Mucosa of rectum (tissue), 2 donors: Measurements from ENCODE around the gene MVB12B.

Experiments
- H3K27ac ChIP-seq, 2 donors: one replicate each; pipeline ENCODE4 v1.7.0; 2013; ENCODE audit warnings: inconsistent platforms in 2 of 2, low read depth in 2 of 2, low read length in 2 of 2
- H3K27me3 ChIP-seq, 2 donors: one replicate each; pipeline ENCODE4 v1.7.0; 2013; ENCODE audit warnings: low read length in 2 of 2; ENCODE audit not compliant: control insufficient read depth in 2 of 2, insufficient read depth in 2 of 2
- H3K36me3 ChIP-seq, 2 donors: one replicate each; pipeline ENCODE4 v1.7.0; 2013; ENCODE audit warnings: low read length in 2 of 2; ENCODE audit not compliant: control insufficient read depth in 2 of 2, insufficient read depth in 2 of 2
- H3K4me1 ChIP-seq, 2 donors: one replicate each; pipeline ENCODE4 v1.7.0; 2013; ENCODE audit warnings: low read length in 2 of 2, mild to moderate bottlenecking in 1 of 2; ENCODE audit not compliant: control insufficient read depth in 2 of 2, insufficient read depth in 2 of 2
- H3K4me3 ChIP-seq, 2 donors: one replicate each; pipeline ENCODE4 v1.7.0; 2013; ENCODE audit warnings: low read length in 2 of 2
- H3K9ac ChIP-seq, 2 donors: one replicate each; pipeline ENCODE4 v1.7.0; 2013; ENCODE audit warnings: low read length in 2 of 2, low read depth in 1 of 2, mild to moderate bottlenecking in 1 of 2
- H3K9me3 ChIP-seq, 2 donors: one replicate each; pipeline ENCODE4 v1.7.0; 2013; ENCODE audit warnings: low read length in 2 of 2; ENCODE audit not compliant: control insufficient read depth in 2 of 2
- donor health status: healthy.
- donor health status: Normal muscosa, but diverticular disease.

Gene MVB12B

GRCh38 chr9:126413391-126414068 is 86.9 kb downstream of the MVB12B start:
- H3K9me3 ChIP-seq: no peaks in the 10 kb centered on the region
- H3K4me1 ChIP-seq: peaks cover 4 to 5% of the 10 kb centered on the region in 2 donors
- H3K36me3 ChIP-seq: peaks cover 0 to 6% of the 10 kb centered on the region in 2 donors
- no peak overlapping the region for H3K9ac ChIP-seq
- H3K27me3 ChIP-seq: no peaks in the 10 kb centered on the region
- H3K4me3 ChIP-seq: no peak overlapping the region
- no peak overlapping the region for H3K27ac ChIP-seq

GRCh38 chr9:126415741-126416370 is 89.2 kb downstream of the MVB12B start:
- Histone ChIP-seq H3K9ac (no peak overlapping the region), H3K4me3 (no peak overlapping the region), H3K4me1 (peaks cover 4 to 5% of the 10 kb centered on the region in 2 donors), H3K36me3 (peaks cover 0 to 2% of the 10 kb centered on the region in 2 donors), H3K9me3 (no peaks in the 10 kb centered on the region), H3K27me3 (no peaks in the 10 kb centered on the region), H3K27ac (no peak overlapping the region)

- Histone ChIP-seq H3K27me3 (no peaks in the 10 kb centered on the region), H3K27ac (no peak overlapping the region), H3K9ac (no peak overlapping the region), H3K9me3 (no peaks in the 10 kb centered on the region), H3K36me3 (peaks cover 0 to 2% of the 10 kb centered on the region in 2 donors), H3K4me3 (no peak overlapping the region), H3K4me1 (peaks cover 3 to 5% of the 10 kb centered on the region in 2 donors)
These were observed 90.4 kb downstream of the MVB12B start for GRCh38 chr9:126417043-126417442.

- Histone ChIP-seq H3K9ac (no peak overlapping the region), H3K4me3 (no peak overlapping the region), H3K4me1 (no peaks in the 10 kb centered on the region), H3K27me3 (no peaks in the 10 kb centered on the region), H3K27ac (no peak overlapping the region), H3K9me3 (no peaks in the 10 kb centered on the region), H3K36me3 (peaks cover 0 to 2% of the 10 kb centered on the region in 2 donors)
These were observed 91.1 kb downstream of the MVB12B start for GRCh38 chr9:126417684-126418083.

- Histone ChIP-seq H3K27ac (no peak overlapping the region), H3K4me3 (no peak overlapping the region), H3K27me3 (no peaks in the 10 kb centered on the region), H3K9me3 (no peaks in the 10 kb centered on the region), H3K9ac (no peak overlapping the region), H3K36me3 (peaks cover 2 to 4% of the 10 kb centered on the region in 2 donors), H3K4me1 (no peaks in the 10 kb centered on the region)
These were observed 92.0 kb downstream of the MVB12B start for GRCh38 chr9:126418608-126419007.

- Histone ChIP-seq H3K9me3 (no peaks in the 10 kb centered on the region), H3K9ac (no peak overlapping the region), H3K4me3 (no peak overlapping the region), H3K36me3 (peaks cover 7 to 8% of the 10 kb centered on the region in 2 donors), H3K4me1 (no peaks in the 10 kb centered on the region), H3K27ac (no peak overlapping the region), H3K27me3 (no peaks in the 10 kb centered on the region)
These were observed 92.8 kb downstream of the MVB12B start for GRCh38 chr9:126419475-126419874.

- Histone ChIP-seq H3K9ac (no peak overlapping the region), H3K4me1 (no peaks in the 10 kb centered on the region), H3K36me3 (peaks cover 8 to 12% of the 10 kb centered on the region in 2 donors), H3K9me3 (no peaks in the 10 kb centered on the region), H3K4me3 (no peak overlapping the region), H3K27me3 (no peaks in the 10 kb centered on the region), H3K27ac (no peak overlapping the region)
These were observed 93.5 kb downstream of the MVB12B start for GRCh38 chr9:126420135-126420534.

GRCh38 chr9:126420643-126421564 is 94.3 kb downstream of the MVB12B start:
- no peak overlapping the region for H3K9ac ChIP-seq
- H3K4me3 ChIP-seq: no peak overlapping the region
- H3K27me3 ChIP-seq: no peaks in the 10 kb centered on the region
- no peak overlapping the region for H3K27ac ChIP-seq
- H3K4me1 ChIP-seq: no peaks in the 10 kb centered on the region
- H3K36me3 ChIP-seq: peaks cover 8 to 9% of the 10 kb centered on the region in 2 donors
- H3K9me3 ChIP-seq: no peaks in the 10 kb centered on the region

- H3K9me3 ChIP-seq: no peaks in the 10 kb centered on the region
- no peak overlapping the region for H3K9ac ChIP-seq
- no peak overlapping the region for H3K4me3 ChIP-seq
- H3K27me3 ChIP-seq: no peaks in the 10 kb centered on the region
- H3K4me1 ChIP-seq: no peaks in the 10 kb centered on the region
- peaks cover 8 to 9% of the 10 kb centered on the region in 2 donors for H3K36me3 ChIP-seq
- H3K27ac ChIP-seq: no peak overlapping the region
These were observed 95.2 kb downstream of the MVB12B start for GRCh38 chr9:126421567-126422428.
